H1 (cell line): Measurements from ENCODE around the gene CERS3. TPM values are rescaled to one million over a fixed set of nuclear protein-coding genes. Genes with fewer than 3 reads are reported as not detected.

Experiments
- CTCF ChIA-PET: fragments of 300-600 bp; sonication (Branson Sonifier 250); formaldehyde crosslinking; loops from one replicate; lab custom pipeline; 2021; ENCODE audit not compliant: partially characterized antibody; lab: Charles Lee
- POLR2A ChIA-PET: fragments of 300-600 bp; sonication (Branson Sonifier 250); formaldehyde crosslinking; loops from one replicate; lab custom pipeline; 2021; ENCODE audit warnings: inconsistent platforms; ENCODE audit not compliant: partially characterized antibody; lab: Charles Lee
- DNase-seq, 2 experiments: peaks; one replicate each; pipeline versions ENCODE4 v3.0.0 to v3.0.0-alpha.2; 2010 to 2022; ENCODE audit warnings: low spot score in 2 of 2, low read depth in 1 of 2, mixed read lengths in 1 of 2
- FAIRE-seq: peaks from 2 replicates; lab custom pipeline; 2011; peaks lifted over from hg19 to GRCh38; lab: Jason Lieb, UNC
- H2AFZ ChIP-seq: 2 replicates; pipeline ENCODE4 v1.8.1; 2012; ENCODE audit warnings: low read length, inconsistent platforms
- H2AK5ac ChIP-seq: 2 replicates; pipeline ENCODE4 v1.6.1; 2013; ENCODE audit warnings: low read depth, low read length
- H2BK120ac ChIP-seq: replicated peaks from 2 replicates; pipeline ENCODE3; 2013; ENCODE audit warnings: low read depth, low read length, inconsistent platforms
- H2BK12ac ChIP-seq: 2 replicates; pipeline ENCODE4 v1.6.1; 2013; ENCODE audit warnings: low read depth, low read length
- H2BK15ac ChIP-seq: 2 replicates; pipeline ENCODE4 v1.6.1; 2013; ENCODE audit warnings: low read length
- H2BK20ac ChIP-seq: 2 replicates; pipeline ENCODE4 v1.6.1; 2013; ENCODE audit warnings: low read length
- H2BK5ac ChIP-seq: 2 replicates; pipeline ENCODE4 v1.6.1; 2013; ENCODE audit warnings: low read depth, low read length
- H3K14ac ChIP-seq: 2 replicates; pipeline ENCODE4 v1.6.1; 2013; ENCODE audit warnings: inconsistent platforms; ENCODE audit not compliant: insufficient read length
- H3K18ac ChIP-seq: 2 replicates; pipeline ENCODE4 v1.6.1; 2013; ENCODE audit warnings: low read length; ENCODE audit errors: extremely low read depth
- H3K23ac ChIP-seq: 2 replicates; pipeline ENCODE4 v1.6.1; 2013; ENCODE audit warnings: inconsistent platforms; ENCODE audit not compliant: insufficient read length
- H3K23me2 ChIP-seq: 2 replicates; pipeline ENCODE4 v1.6.1; 2013; ENCODE audit warnings: low read depth, low read length
- H3K27ac ChIP-seq: 2 replicates; pipeline ENCODE4 v1.6.1; 2011; ENCODE audit warnings: low read depth, low read length, inconsistent platforms
- H3K27me3 ChIP-seq, 4 experiments: replicated peaks in 1 of 4; 1 replicate in 1 of 4; 2 replicates in 3 of 4; pipeline versions ENCODE4 v1.6.1 to v1.8.1; 2011 to 2013; ENCODE audit warnings: low read length in 3 of 4, mild to moderate bottlenecking in 3 of 4, inconsistent platforms in 2 of 4, mixed read lengths in 2 of 4, moderate library complexity in 1 of 4; ENCODE audit not compliant: control insufficient read depth in 3 of 4, insufficient read depth in 3 of 4; ENCODE audit errors: extremely low read depth in 1 of 4
- H3K36me3 ChIP-seq, 4 experiments: 2 replicates each; pipeline versions ENCODE4 v1.6.1 to v1.8.1; 2011 to 2013; ENCODE audit warnings: mild to moderate bottlenecking in 4 of 4, low read length in 3 of 4, moderate library complexity in 2 of 4, control low read depth in 1 of 4, inconsistent platforms in 1 of 4; ENCODE audit not compliant: insufficient read depth in 4 of 4, control insufficient read depth in 2 of 4
- H3K4ac ChIP-seq: replicated peaks from 2 replicates; pipeline ENCODE3; 2013; ENCODE audit warnings: low read length, low read depth, mixed read lengths, inconsistent platforms; ENCODE audit not compliant: insufficient read length
- H3K4me1 ChIP-seq, 4 experiments: replicated peaks in 1 of 4; 1 replicate in 1 of 4; 2 replicates in 3 of 4; pipeline versions ENCODE4 v1.6.1 to v1.8.1; 2011 to 2013; ENCODE audit warnings: low read length in 3 of 4, inconsistent platforms in 2 of 4, mixed read lengths in 1 of 4; ENCODE audit not compliant: insufficient read depth in 4 of 4, control insufficient read depth in 3 of 4
- H3K4me2 ChIP-seq, 2 experiments: 2 replicates each; pipeline versions ENCODE4 v1.6.1 to v1.8.1; 2011 to 2013; ENCODE audit warnings: low read depth in 2 of 2, low read length in 2 of 2, control low read depth in 1 of 2, inconsistent platforms in 1 of 2, mild to moderate bottlenecking in 1 of 2; ENCODE audit not compliant: insufficient read depth in 1 of 2
- H3K4me3 ChIP-seq, 4 experiments: fragments of 200-600, 300-600 bp in 1 of 4; sonication (generic), shearing (Covaris generic), sonication (Bioruptor Twin) in 1 of 4; 2 replicates each; pipeline versions ENCODE4 v1.5.1 to v1.8.1; 2011 to 2016; ENCODE audit warnings: low read length in 4 of 4, low read depth in 3 of 4, control low read depth in 2 of 4, inconsistent platforms in 2 of 4, mild to moderate bottlenecking in 2 of 4, mixed read lengths in 1 of 4, moderate library complexity in 1 of 4; ENCODE audit not compliant: insufficient read depth in 2 of 4; ENCODE audit errors: extremely low read depth in 1 of 4
- H3K56ac ChIP-seq: replicated peaks from 2 replicates; pipeline ENCODE3; 2013; ENCODE audit warnings: low read depth, mild to moderate bottlenecking, mixed read lengths, low read length, inconsistent platforms; ENCODE audit not compliant: insufficient read length
- H3K79me1 ChIP-seq: 2 replicates; pipeline ENCODE4 v1.6.1; 2013; ENCODE audit warnings: low read depth, low read length, control low read depth
- H3K79me2 ChIP-seq, 2 experiments: 2 replicates each; pipeline versions ENCODE4 v1.6.1 to v1.8.1; 2012 to 2013; ENCODE audit warnings: low read length in 2 of 2, mild to moderate bottlenecking in 2 of 2, inconsistent platforms in 1 of 2; ENCODE audit not compliant: insufficient read depth in 2 of 2, control insufficient read depth in 1 of 2
- H3K9ac ChIP-seq, 4 experiments: replicated peaks in 1 of 4; 1 replicate in 1 of 4; 2 replicates in 3 of 4; pipeline versions ENCODE4 v1.6.1 to v1.8.1; 2011 to 2013; ENCODE audit warnings: low read depth in 3 of 4, low read length in 3 of 4, control low read depth in 2 of 4, mild to moderate bottlenecking in 2 of 4, moderate library complexity in 2 of 4, inconsistent platforms in 1 of 4; ENCODE audit errors: extremely low read depth in 1 of 4
- H3K9me3 ChIP-seq, 2 experiments: 2 replicates each; pipeline versions ENCODE4 v1.6.1 to v1.8.1; 2012 to 2013; ENCODE audit warnings: mild to moderate bottlenecking in 2 of 2, moderate library complexity in 2 of 2, control low read depth in 1 of 2, inconsistent platforms in 1 of 2, low read depth in 1 of 2, low read length in 1 of 2, mixed read lengths in 1 of 2; ENCODE audit not compliant: insufficient read depth in 2 of 2
- H4K20me1 ChIP-seq, 2 experiments: replicated peaks in 1 of 2; 2 replicates each; pipeline versions ENCODE3 to v1.8.1; 2011 to 2013; ENCODE audit warnings: inconsistent platforms in 2 of 2, low read length in 2 of 2, mild to moderate bottlenecking in 1 of 2; ENCODE audit not compliant: insufficient read depth in 2 of 2, control insufficient read depth in 1 of 2
- H4K5ac ChIP-seq: 2 replicates; pipeline ENCODE4 v1.6.1; 2013; ENCODE audit warnings: low read length, low read depth, mixed read lengths, inconsistent platforms; ENCODE audit not compliant: insufficient read length
- H4K8ac ChIP-seq: 2 replicates; pipeline ENCODE4 v1.8.0; 2013; ENCODE audit warnings: mild to moderate bottlenecking, moderate library complexity, low read length, inconsistent platforms; ENCODE audit not compliant: insufficient read depth; ENCODE audit errors: extremely low read depth
- H4K91ac ChIP-seq: replicated peaks from 2 replicates; pipeline ENCODE3; 2013; ENCODE audit warnings: low read length, mixed read lengths, inconsistent platforms; ENCODE audit not compliant: insufficient read length
- CTBP2 ChIP-seq: IDR thresholded peaks from 2 replicates; pipeline ENCODE4 v1.7.0; 2011; ENCODE audit warnings: borderline replicate concordance, mild to moderate bottlenecking, moderate library complexity, mixed read lengths, low read length; ENCODE audit not compliant: insufficient read depth, insufficient read length
- FOSL1 ChIP-seq: IDR thresholded peaks from 2 replicates; pipeline ENCODE4 v1.6.1; 2011; ENCODE audit warnings: mild to moderate bottlenecking, low read depth, low read length, moderate library complexity; ENCODE audit not compliant: insufficient read depth
- HDAC2 ChIP-seq, 2 experiments: fragments of 300-600 bp in 1 of 2; sonication (generic) in 1 of 2; IDR thresholded peaks; 2 replicates each; pipeline ENCODE4 v1.6.1; 2011 to 2012; ENCODE audit warnings: low read depth in 2 of 2, low read length in 2 of 2, mild to moderate bottlenecking in 2 of 2, moderate library complexity in 2 of 2, borderline replicate concordance in 1 of 2, inconsistent platforms in 1 of 2
- MAFK ChIP-seq: IDR thresholded peaks from 2 replicates; pipeline ENCODE4 v1.6.1; 2012; ENCODE audit warnings: low read depth, mild to moderate bottlenecking, improper control_type of control experiment, low read length
- MAX ChIP-seq: IDR thresholded peaks from 2 replicates; pipeline ENCODE4 v1.6.1; 2012; ENCODE audit warnings: inconsistent platforms
- RAD21 ChIP-seq, 2 experiments: IDR thresholded peaks in 1 of 2; conservative IDR thresholded peaks in 1 of 2; 2 replicates each; pipeline ENCODE4 v1.6.1; 2011; ENCODE audit warnings: low read depth in 2 of 2, low read length in 2 of 2, improper control_type of control experiment in 1 of 2, inconsistent platforms in 1 of 2, mild to moderate bottlenecking in 1 of 2, moderate library complexity in 1 of 2
- RFX5 ChIP-seq: IDR thresholded peaks from 2 replicates; pipeline ENCODE4 v1.6.1; 2011; ENCODE audit warnings: low read depth, low read length, improper control_type of control experiment, borderline replicate concordance
- RNF2 ChIP-seq: fragments of 200-900, 300-1000 bp; sonication (generic); IDR thresholded peaks from 2 replicates; pipeline ENCODE4 v1.7.1; 2016; ENCODE audit warnings: borderline replicate concordance, low read depth, mild to moderate bottlenecking, antibody characterized with exemption, low read length; ENCODE audit not compliant: poor library complexity, severe bottlenecking; ENCODE audit errors: missing control alignments
- SIRT6 ChIP-seq: IDR thresholded peaks from one replicate; pipeline ENCODE4 v1.7.1; 2012; ENCODE audit warnings: low read length, inconsistent platforms
- SP4 ChIP-seq: IDR thresholded peaks from 2 replicates; pipeline ENCODE4 v1.6.1; 2012; ENCODE audit warnings: low read length, inconsistent platforms
- TAF1 ChIP-seq: IDR thresholded peaks from 2 replicates; pipeline ENCODE4 v1.6.1; 2011; ENCODE audit warnings: mild to moderate bottlenecking, low read depth, low read length
- WGBS, 2 experiments: shearing (Covaris generic) in 1 of 2; methylation state at CpG; one replicate each; pipeline versions ENCODE4 v1.1.6 to v1.1.7; 2013 to 2015; ENCODE audit warnings: low lambda C conversion rate in 2 of 2, mixed read lengths in 2 of 2, inconsistent platforms in 1 of 2, low coverage in 1 of 2, missing lambda C conversion rate in 1 of 2; ENCODE audit not compliant: insufficient replicate concordance in 2 of 2, insufficient coverage in 1 of 2, insufficient read length in 1 of 2; ENCODE audit errors: extremely low coverage in 1 of 2, missing lambda C conversion rate in 1 of 2; 5-methylcytosine and 5-hydroxymethylcytosine counted together
- polyA plus RNA-seq, 7 experiments: library from polyadenylated mRNA; depleted of rRNA in 3 of 7; stranded (reverse) in 5 of 7; unstranded in 2 of 7; fragments of >200 nt in 5 of 7; fragments of 200-250 nt in 2 of 7; gene quantifications; 1 replicate in 5 of 7; 2 replicates in 1 of 7; 4 replicates in 1 of 7; pipeline versions ENCODE4 v1.2.1 to v1.2.3, GENCODE V29; 2011 to 2013; ENCODE audit warnings: missing spikeins in 2 of 7, mixed read lengths in 2 of 7
- total RNA-seq: library from RNA; stranded (reverse); fragmentation: NEBNext Ultra II Directional; extraction: Animal tissue kit (Norgen Biotek cat#: 25700); gene quantifications from 2 replicates; pipeline ENCODE4 v1.2.1, GENCODE V29; 2021

CERS3 gene
- total and polyA plus RNA-seq, 2 of the 8 experiments (the other 6 are each of a cell fraction or from before 2014, with no cell fraction given): 0.62 TPM; not detected in 1

- Histone ChIP-seq H4K8ac (no peak overlapping the region), H3K4ac (no peak overlapping the region), H2AK5ac (no peak overlapping the region), H3K18ac (no peak overlapping the region), H3K56ac (no peak overlapping the region), H3K27ac (no peak overlapping the region), H3K9ac (no peak overlapping the region), H2BK12ac (no peak overlapping the region), H4K91ac (no peak overlapping the region), H3K27me3 (peaks cover 0 to 8% (median 5%) of the 10 kb centered on the region in 4 experiments; a peak in 6 of 7 replicates), H3K23ac (no peak overlapping the region), H2BK15ac (no peak overlapping the region), H3K79me1 (no peaks in the 10 kb centered on the region), H4K5ac (no peak overlapping the region), H2BK20ac (no peak overlapping the region), H3K4me3 (no peak overlapping the region), H3K4me1 (peaks cover 0 to 3% (median 1%) of the 10 kb centered on the region in 4 experiments; a peak in 2 of 7 replicates), H4K20me1 (no peaks in the 10 kb centered on the region), H3K14ac (no peak overlapping the region), H2BK120ac (no peak overlapping the region), H3K36me3 (no peaks in the 10 kb centered on the region; a peak in 1 of 8 replicates), H2BK5ac (no peak overlapping the region), H3K79me2 (no peaks in the 10 kb centered on the region), H3K4me2 (no peak overlapping the region), H3K9me3 (no peaks in the 10 kb centered on the region), H3K23me2 (no peaks in the 10 kb centered on the region; the same call in 1 of the 2 replicates), H2AFZ (no peak overlapping the region)
- ChIA-PET CTCF (interaction anchor here (8.5 kb wide), 1 partner anchor 18 kb away, joined by 112 read pairs; no protein-coding TSS in a partner anchor), POLR2A (no interaction called here)
- DNase-seq (no peak), FAIRE-seq (no peak)
- 88% methylated on average over 3 of the region's 3 CpGs; no CpG with 5 or more reads in 1 of the 2 experiments for WGBS, 2 experiments
- TF ChIP-seq MAX (no peak), CTBP2 (no peak), RFX5 (no peak), MAFK (no peak), TAF1 (no peak), SP4 (no peak), RNF2 (no peak), HDAC2 (IDR thresholded peaks at IDR 0.05; ENCODE audit: borderline replicate concordance in 1 of 2, low read depth in 2 of 2, low read length in 2 of 2) (no peak), SIRT6 (no peak), RAD21 (IDR thresholded peaks at IDR 0.05 in 1 of 2, conservative IDR thresholded peaks at IDR 0.05 in 1 of 2; ENCODE audit: low read depth in 2 of 2, low read length in 2 of 2) (no peak), FOSL1 (no peak)
These were observed 175.3 kb downstream of the CERS3 start for GRCh38 chr15:100353449-100353848.
